OCI-LY7 (cell line): Measurements from ENCODE around the gene PRR5L.

Source experiments
- EZH2phosphoT487 ChIP-seq: fragments of 200-600 bp; sonication (generic); IDR thresholded peaks from 2 replicates; pipeline ENCODE4 v1.6.1; 2018; ENCODE audit warnings: low read depth, borderline replicate concordance, mild to moderate bottlenecking, mixed run types, antibody characterized with exemption, low read length, moderate library complexity, mixed read lengths
- TF ChIP-seq, protein P1 (sequence below): fragments of 200-600 bp; sonication (generic); conservative IDR thresholded peaks from 2 replicates; pipeline ENCODE4 v1.5.1; 2014; ENCODE audit warnings: mild to moderate bottlenecking, antibody characterized with exemption, low read length, moderate library complexity, mixed read lengths

GRCh38 chr11:36296884-36297543 is 926 bp downstream of the PRR5L start:
- TF ChIP-seq, protein P1, sequence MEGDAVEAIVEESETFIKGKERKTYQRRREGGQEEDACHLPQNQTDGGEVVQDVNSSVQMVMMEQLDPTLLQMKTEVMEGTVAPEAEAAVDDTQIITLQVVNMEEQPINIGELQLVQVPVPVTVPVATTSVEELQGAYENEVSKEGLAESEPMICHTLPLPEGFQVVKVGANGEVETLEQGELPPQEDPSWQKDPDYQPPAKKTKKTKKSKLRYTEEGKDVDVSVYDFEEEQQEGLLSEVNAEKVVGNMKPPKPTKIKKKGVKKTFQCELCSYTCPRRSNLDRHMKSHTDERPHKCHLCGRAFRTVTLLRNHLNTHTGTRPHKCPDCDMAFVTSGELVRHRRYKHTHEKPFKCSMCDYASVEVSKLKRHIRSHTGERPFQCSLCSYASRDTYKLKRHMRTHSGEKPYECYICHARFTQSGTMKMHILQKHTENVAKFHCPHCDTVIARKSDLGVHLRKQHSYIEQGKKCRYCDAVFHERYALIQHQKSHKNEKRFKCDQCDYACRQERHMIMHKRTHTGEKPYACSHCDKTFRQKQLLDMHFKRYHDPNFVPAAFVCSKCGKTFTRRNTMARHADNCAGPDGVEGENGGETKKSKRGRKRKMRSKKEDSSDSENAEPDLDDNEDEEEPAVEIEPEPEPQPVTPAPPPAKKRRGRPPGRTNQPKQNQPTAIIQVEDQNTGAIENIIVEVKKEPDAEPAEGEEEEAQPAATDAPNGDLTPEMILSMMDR = no peak
- no peak for TF ChIP-seq EZH2phosphoT487
